ENCODE measurements around the gene RPL3. TPM values are rescaled to one million over a fixed set of nuclear protein-coding genes. Genes with fewer than 3 reads are reported as not detected.

The RPL3 gene
- total RNA-seq, 1 experiment from 2014 or later, result 1,117 TPM

- ChIA-PET CTCF (no interaction called here), POLR2A (ENCODE audit: low non-redundant PET) (no interaction called here)
- TF ChIP-seq CTCF (conservative IDR thresholded peaks at IDR 0.05; ENCODE audit: low read depth, low read length) (no peak), EZH2 (IDR thresholded peaks at IDR 0.05; ENCODE audit: borderline replicate concordance, low read depth, low read length, poor library complexity, severe bottlenecking) (no peak)
- H3K27me3 ChIP-seq (replicated peaks; ENCODE audit: insufficient read depth, low read depth, low read length, poor library complexity), result no peaks in the 10 kb centered on the region
- H3K9me3 ChIP-seq (ENCODE audit: low read depth, low read length, poor library complexity, severe bottlenecking), result no peaks in the 10 kb centered on the region
- H3K27ac ChIP-seq (ENCODE audit: low read depth, low read length, poor library complexity, severe bottlenecking), result no peak overlapping the region
- no peaks in the 10 kb centered on the region for H3K36me3 ChIP-seq (ENCODE audit: insufficient read depth, low read length, poor library complexity, severe bottlenecking)
- H3K4me3 ChIP-seq (ENCODE audit: low read depth, low read length, poor library complexity, severe bottlenecking), result no peak overlapping the region
- intact Hi-C loops (cut with micrococcal nuclease; ENCODE audit: unreplicated experiment), result no loop called here
- BruUV-seq (replicated peaks), result no TSS peak
- peaks cover 21% of the 10 kb centered on the region for H3K4me1 ChIP-seq (ENCODE audit: insufficient read depth, low read length, poor library complexity, severe bottlenecking)
- no peak for DNase-seq (ENCODE audit: low spot score)
Observed at GRCh38 chr22:39289975-39290720, 29.3 kb downstream of the RPL3 start.

GRCh38 chr22:39289533-39289932 lies 29.9 kb downstream of the RPL3 start:
- BruUV-seq (replicated peaks), result no TSS peak
- H3K36me3 ChIP-seq (ENCODE audit: insufficient read depth, low read length, poor library complexity, severe bottlenecking), result no peaks in the 10 kb centered on the region
- H3K27me3 ChIP-seq (replicated peaks; ENCODE audit: insufficient read depth, low read depth, low read length, poor library complexity), result no peaks in the 10 kb centered on the region
- H3K9me3 ChIP-seq (ENCODE audit: low read depth, low read length, poor library complexity, severe bottlenecking), result no peaks in the 10 kb centered on the region
- no peak overlapping the region for H3K27ac ChIP-seq (ENCODE audit: low read depth, low read length, poor library complexity, severe bottlenecking)
- TF ChIP-seq EZH2 (IDR thresholded peaks at IDR 0.05; ENCODE audit: borderline replicate concordance, low read depth, low read length, poor library complexity, severe bottlenecking) (no peak), CTCF (conservative IDR thresholded peaks at IDR 0.05; ENCODE audit: low read depth, low read length) (no peak)
- CTCF ChIA-PET, result no interaction called here
- intact Hi-C loops (cut with micrococcal nuclease; ENCODE audit: unreplicated experiment), result no loop called here
- H3K4me1 ChIP-seq (ENCODE audit: insufficient read depth, low read length, poor library complexity, severe bottlenecking), result peaks cover 21% of the 10 kb centered on the region
- H3K4me3 ChIP-seq (ENCODE audit: low read depth, low read length, poor library complexity, severe bottlenecking), result no peak overlapping the region
- POLR2A ChIA-PET (ENCODE audit: low non-redundant PET), result no interaction called here
- no peak for DNase-seq (ENCODE audit: low spot score)

DNA sequence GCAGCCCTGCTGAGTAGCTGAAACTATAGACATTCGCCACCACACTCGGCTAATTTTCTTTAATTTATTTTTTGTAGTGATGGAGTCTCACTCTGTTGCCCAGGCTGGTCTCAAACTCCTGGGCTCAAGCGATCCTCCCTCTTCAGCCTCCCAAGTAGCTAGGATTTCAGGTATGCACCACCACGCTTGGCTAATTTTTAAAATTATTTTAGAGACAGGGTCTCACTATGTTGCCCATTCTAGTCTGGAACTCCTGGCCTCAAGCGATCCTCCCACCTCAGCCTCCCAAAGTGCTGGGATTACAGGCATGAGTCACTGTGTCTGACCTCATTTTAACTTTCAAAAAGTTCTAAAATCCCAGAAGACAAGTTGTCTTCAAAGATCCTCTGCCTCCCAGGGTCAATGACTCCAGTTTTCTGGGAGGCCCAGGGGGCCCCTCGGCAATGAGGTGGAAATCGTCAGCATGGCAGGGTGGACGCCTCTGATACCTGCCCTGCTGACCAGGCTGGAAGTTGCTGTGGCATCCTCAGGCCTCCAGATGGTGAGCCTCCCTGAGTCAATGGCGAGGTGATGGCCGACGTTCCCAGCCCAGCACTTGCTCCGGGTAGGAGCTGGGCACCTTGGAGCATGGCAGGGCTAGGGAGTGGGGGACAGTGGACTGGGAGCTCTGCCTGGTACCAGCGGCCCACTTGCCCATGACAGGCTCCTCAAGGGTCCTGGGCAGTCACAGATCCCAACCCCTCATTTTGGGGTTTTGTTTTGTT lies 31.1 kb downstream of the RPL3 start:
- Histone ChIP-seq H3K36me3 (ENCODE audit: insufficient read depth, low read length, poor library complexity, severe bottlenecking) (no peaks in the 10 kb centered on the region), H3K9me3 (ENCODE audit: low read depth, low read length, poor library complexity, severe bottlenecking) (no peaks in the 10 kb centered on the region), H3K27me3 (replicated peaks; ENCODE audit: insufficient read depth, low read depth, low read length, poor library complexity) (no peaks in the 10 kb centered on the region), H3K4me1 (ENCODE audit: insufficient read depth, low read length, poor library complexity, severe bottlenecking) (peaks cover 21% of the 10 kb centered on the region), H3K27ac (ENCODE audit: low read depth, low read length, poor library complexity, severe bottlenecking) (no peak overlapping the region), H3K4me3 (ENCODE audit: low read depth, low read length, poor library complexity, severe bottlenecking) (no peak overlapping the region)
- TF ChIP-seq EZH2 (IDR thresholded peaks at IDR 0.05; ENCODE audit: borderline replicate concordance, low read depth, low read length, poor library complexity, severe bottlenecking) (no peak), CTCF (conservative IDR thresholded peaks at IDR 0.05; ENCODE audit: low read depth, low read length) (no peak)
- intact Hi-C loops (cut with micrococcal nuclease; ENCODE audit: unreplicated experiment), result no loop called here
- POLR2A ChIA-PET (ENCODE audit: low non-redundant PET), result no interaction called here
- no peak for DNase-seq (ENCODE audit: low spot score)
- CTCF ChIA-PET, result no interaction called here
- BruUV-seq (replicated peaks), result no TSS peak

Data from A673 (cell line).